GM18951 (cell line): ENCODE measurements around the gene USP7.

Source experiments
- POLR2A ChIP-seq: IDR thresholded peaks from 4 replicates; pipeline ENCODE4 v1.6.1; 2011; ENCODE audit warnings: mild to moderate bottlenecking; ENCODE audit not compliant: insufficient read length, insufficient read depth; ENCODE audit errors: extremely low read depth
- in situ Hi-C: fragments of 300-500 bp; cut with MboI; formaldehyde crosslinking; loops from one replicate; pipeline ENCODE4 v1.12.0; 2022; ENCODE audit warnings: low sequenced_read_pairs, mixed read lengths, inconsistent platforms; ENCODE audit not compliant: unreplicated experiment

The USP7 gene

GRCh38 chr16:8865145-8865882 is 98.4 kb downstream of the USP7 start:
- in situ Hi-C loops: no loop called here
- TF ChIP-seq POLR2A: no peak

GRCh38 chr16:8864480-8865110 is 99.1 kb downstream of the USP7 start:
- TF ChIP-seq POLR2A: no peak
- in situ Hi-C loops: no loop called here

- in situ Hi-C loops: no loop called here
- TF ChIP-seq POLR2A: no peak
Observed at GRCh38 chr16:8863594-8864424, 99.9 kb downstream of the USP7 start.

- peak; percentile 11 for TF ChIP-seq POLR2A
- in situ Hi-C loops: no loop called here
Observed at GRCh38 chr16:8862309-8863130, 101.2 kb downstream of the USP7 start.

- no peak for TF ChIP-seq POLR2A
- in situ Hi-C loops: no loop called here
Observed at GRCh38 chr16:8861563-8862308, 102.0 kb downstream of the USP7 start.

GRCh38 chr16:8859913-8860881 is 103.5 kb downstream of the USP7 start:
- no peak for TF ChIP-seq POLR2A
- in situ Hi-C loops: no loop called here

GRCh38 chr16:8858994-8859912 is 104.5 kb downstream of the USP7 start:
- no peak for TF ChIP-seq POLR2A
- in situ Hi-C loops: no loop called here

- in situ Hi-C loops: no loop called here
- TF ChIP-seq POLR2A: no peak
Observed at GRCh38 chr16:8855972-8856371, 107.7 kb downstream of the USP7 start.

GRCh38 chr16:8855051-8855786 is 108.5 kb downstream of the USP7 start:
- no peak for TF ChIP-seq POLR2A
- in situ Hi-C loops: no loop called here

GRCh38 chr16:8854298-8854948 is 109.3 kb downstream of the USP7 start:
- TF ChIP-seq POLR2A: no peak
- in situ Hi-C loops: no loop called here
